GM12878 (cell line): ENCODE measurements around the gene CHN2. TPM values are rescaled to one million over a fixed set of nuclear protein-coding genes. Genes with fewer than 3 reads are reported as not detected.

Experiments used
- ATAC-seq: fragments of 200-7000 bp; cut with Tn5 transposase; 3 replicates; pipeline ENCODE4 v1.9.1; 2020; ENCODE audit warnings: mild to moderate bottlenecking, moderate library complexity
- BruUV-seq: library from RNA; stranded (reverse); fragments of 400-500 nt; replicated peaks from 2 replicates; lab custom pipeline; 2021; lab: Mats Ljungman, UMichigan
- CTCF ChIA-PET: fragments of 300-600 bp; sonication (Branson Sonifier 250); formaldehyde crosslinking; extraction: SDS; loops from one replicate; lab custom pipeline; 2021; ENCODE audit warnings: inconsistent platforms; lab: Yijun Ruan, JAX
- POLR2A ChIA-PET: fragments of 350-600 bp; formaldehyde crosslinking; extraction: SDS; loops from one replicate; lab custom pipeline; 2021; ENCODE audit warnings: inconsistent platforms; lab: Charles Lee
- RAD21 ChIA-PET: fragments of 300-600 bp; sonication (Branson Sonifier 250); formaldehyde crosslinking; loops from one replicate; lab custom pipeline; 2023; ENCODE audit warnings: antibody characterized with exemption; ENCODE audit not compliant: unreplicated experiment; lab: Charles Lee
- SMC1A ChIA-PET: fragments of 300-600 bp; sonication (Branson Sonifier 250); formaldehyde crosslinking; loops from one replicate; lab custom pipeline; 2023; ENCODE audit not compliant: unreplicated experiment, uncharacterized antibody; lab: Charles Lee
- DNase-seq: peaks from one replicate; pipeline ENCODE4 v3.0.0-alpha.2; 2011; ENCODE audit warnings: low read depth, low spot score
- FAIRE-seq: peaks from 3 replicates; lab custom pipeline; 2011; peaks lifted over from hg19 to GRCh38; lab: Jason Lieb, UNC
- H2AFZ ChIP-seq: 2 replicates; pipeline ENCODE4 v1.6.0; 2011; ENCODE audit warnings: low read depth, low read length, control low read depth; ENCODE audit not compliant: control insufficient read depth
- H3K27ac ChIP-seq: 2 replicates; pipeline ENCODE4 v1.5.1; 2011; ENCODE audit warnings: control low read depth; ENCODE audit not compliant: control insufficient read depth, insufficient read depth
- H3K27me3 ChIP-seq, 2 experiments: replicated peaks in 1 of 2; 2 replicates each; pipeline versions ENCODE4 v1.6.0 to v1.6.1; 2011; ENCODE audit warnings: low read length in 1 of 2; ENCODE audit not compliant: control insufficient read depth in 2 of 2, insufficient read depth in 2 of 2
- H3K36me3 ChIP-seq, 2 experiments: 2 replicates each; pipeline ENCODE4 v1.5.1; 2011; ENCODE audit warnings: low read length in 1 of 2; ENCODE audit not compliant: control insufficient read depth in 2 of 2, insufficient read depth in 2 of 2
- H3K4me1 ChIP-seq: 2 replicates; pipeline ENCODE4 v1.6.1; 2011; ENCODE audit warnings: mild to moderate bottlenecking, low read length, moderate library complexity, mixed read lengths; ENCODE audit not compliant: control insufficient read depth, insufficient read depth
- H3K4me2 ChIP-seq: 2 replicates; pipeline ENCODE4 v1.6.0; 2011; ENCODE audit warnings: control low read depth; ENCODE audit not compliant: control insufficient read depth, insufficient read depth
- H3K4me3 ChIP-seq: fragments of 200-600 bp; sonication (generic); 2 replicates; pipeline ENCODE4 v1.5.1; 2016
- H3K79me2 ChIP-seq: 2 replicates; pipeline ENCODE4 v1.6.0; 2011; ENCODE audit warnings: low read length; ENCODE audit not compliant: control insufficient read depth, insufficient read depth
- H3K9ac ChIP-seq: 2 replicates; pipeline ENCODE4 v1.8.0; 2011; ENCODE audit warnings: low read length, control low read depth, mixed read lengths; ENCODE audit not compliant: control insufficient read depth, insufficient read depth
- H3K9me3 ChIP-seq: replicated peaks from 3 replicates; pipeline ENCODE4 v1.5.1; 2011; ENCODE audit warnings: mild to moderate bottlenecking, low read length; ENCODE audit not compliant: control insufficient read depth, insufficient read depth
- H4K20me1 ChIP-seq: 2 replicates; pipeline ENCODE4 v1.6.0; 2011; ENCODE audit not compliant: control insufficient read depth, insufficient read depth
- IKZF2 ChIP-seq, 2 experiments: fragments of 450-650 bp; IDR thresholded peaks; 2 replicates each; pipeline ENCODE4 v1.6.1; 2017; ENCODE audit warnings: mild to moderate bottlenecking in 2 of 2, moderate library complexity in 2 of 2
- PAX5 ChIP-seq: IDR thresholded peaks from 2 replicates; pipeline ENCODE4 v1.6.1; 2011; ENCODE audit warnings: low read depth, low read length, borderline replicate concordance
- PML ChIP-seq: IDR thresholded peaks from 2 replicates; pipeline ENCODE4 v1.6.1; 2012; ENCODE audit warnings: low read length, inconsistent platforms
- POLR2AphosphoS5 ChIP-seq: IDR thresholded peaks from 2 replicates; pipeline ENCODE4 v1.6.1; 2011; ENCODE audit warnings: mild to moderate bottlenecking, low read length, inconsistent platforms
- PRDM15 ChIP-seq: fragments of 450-650 bp; formaldehyde crosslinking; IDR thresholded peaks from 2 replicates; pipeline ENCODE4 v1.4.0; 2020; ENCODE audit warnings: mild to moderate bottlenecking, moderate library complexity
- TCF3 ChIP-seq: IDR thresholded peaks from 2 replicates; pipeline ENCODE4 v1.6.1; 2012; ENCODE audit warnings: low read depth, mild to moderate bottlenecking, low read length, borderline replicate concordance; ENCODE audit not compliant: insufficient read depth
- WGBS: methylation state at CpG from one replicate; pipeline ENCODE4 v1.1.6; 2016; ENCODE audit warnings: low lambda C conversion rate; ENCODE audit not compliant: insufficient replicate concordance, insufficient coverage; ENCODE audit errors: missing lambda C conversion rate; 5-methylcytosine and 5-hydroxymethylcytosine counted together
- in situ Hi-C: fragments of 300-500 bp; cut with MboI; formaldehyde crosslinking; loops from 9 replicates; pipeline ENCODE4 v1.14.3; 2018; ENCODE audit warnings: mixed read lengths
- intact Hi-C: fragments of 100-400 bp; cut with micrococcal nuclease; formaldehyde crosslinking; loops from one replicate; pipeline ENCODE4 v1.14.2; 2022; ENCODE audit not compliant: unreplicated experiment
- polyA plus RNA-seq, 11 experiments: library from polyadenylated mRNA; depleted of rRNA in 4 of 11; unstranded in 6 of 11; stranded (reverse) in 5 of 11; fragments of >200 nt; fragmentation: Nextera tagmentation in 4 of 11; fragmentation: Illumina TruSeq in 1 of 11; extraction: Ambion mirVana in 4 of 11; extraction: Trizol in 1 of 11; gene quantifications; 1 replicate in 1 of 11; 2 replicates in 10 of 11; pipeline versions ENCODE4 v1.2.1 to v1.2.3, GENCODE V29; 2011 to 2016; ENCODE audit warnings: inconsistent platforms in 2 of 11, missing spikeins in 2 of 11, low read depth in 1 of 11
- total RNA-seq, 4 experiments: library from RNA; depleted of rRNA in 3 of 4; stranded (reverse); fragments of >200 nt in 3 of 4; fragmentation: Illumina TruSeq in 1 of 4; extraction: Trizol in 1 of 4; gene quantifications; 2 replicates each; pipeline versions ENCODE4 v1.2.1 to v1.2.3, GENCODE V29; 2013 to 2021

Gene CHN2
- total and polyA plus RNA-seq, 10 of the 15 experiments (the other 5 are each of a cell fraction or from before 2014, with no cell fraction given), result 0.11 to 3.8 (median 0.37) TPM; not detected in 2

- Histone ChIP-seq H3K4me3 (no peak overlapping the region), H3K36me3 (no peaks in the 10 kb centered on the region), H3K4me2 (no peak overlapping the region), H3K27me3 (0 out of 4 replicates have a peak, but pooled peaks cover 0 to 2% of the 10 kb centered on the region in 2 experiments), H2AFZ (no peak overlapping the region), H3K27ac (no peak overlapping the region), H3K9ac (no peak overlapping the region), H3K79me2 (no peaks in the 10 kb centered on the region), H3K9me3 (no peaks in the 10 kb centered on the region), H4K20me1 (no peaks in the 10 kb centered on the region), H3K4me1 (no peaks in the 10 kb centered on the region)
- FAIRE-seq, result no peak
- no peak for DNase-seq
- in situ Hi-C loops (no loop called here), intact Hi-C loops (no loop called here)
- 13% methylated on average over 2 of the region's 2 CpGs for WGBS
- ChIA-PET SMC1A (no interaction called here), CTCF (no interaction called here), POLR2A (no interaction called here), RAD21 (no interaction called here)
- no TSS peak for BruUV-seq
- no peak for TF ChIP-seq PRDM15 (CRISPR knock-in tag)
- no peak for TF ChIP-seq PAX5
- no peak for TF ChIP-seq POLR2AphosphoS5
- no peak for TF ChIP-seq IKZF2 (IDR thresholded peaks at IDR 0.05)
- TF ChIP-seq PML, result no peak
- no peak for TF ChIP-seq TCF3
- no peak for ATAC-seq
Measured at GRCh38 chr7:29523728-29524127, 329.2 kb downstream of the CHN2 start.
